ENCODE data around the gene TMEM143. TPM values are rescaled to one million over a fixed set of nuclear protein-coding genes. Genes with fewer than 3 reads are reported as not detected.

TMEM143 gene
- 2.1 and 3.8 TPM in 2 replicates for total RNA-seq

GRCh38 chr19:48363810-48364597, at the start of gene TMEM143, which contains the start of gene SYNGR4:
TSS of gene TMEM143 (minus strand) at chr19:48363940. CDS start at chr19:48363920, 20 bp downstream.
TSS of gene SYNGR4 (plus strand) at chr19:48364367. CDS start at chr19:48365843, 1,476 bp downstream.

GRCh38 chr19:48393559-48394330, 30.0 kb upstream of the TMEM143 start, which contains the start of gene GRIN2D:
TSS of gene GRIN2D (plus strand) at chr19:48393668. CDS start at chr19:48398393, 4,725 bp downstream.

GRCh38 chr19:48391100-48392005, 27.6 kb upstream of the TMEM143 start, which contains the start of gene KDELR1:
TSS of gene KDELR1 (minus strand) at chr19:48391551. CDS start at chr19:48391358, 193 bp downstream.

GRCh38 chr19:48325265-48325910, 38.4 kb downstream of the TMEM143 start, which contains the start of gene EMP3:
TSS of gene EMP3 (plus strand) at chr19:48325552. CDS start at chr19:48326845, 1,293 bp downstream.

Other genes starting within 250 kb of the TMEM143 start
- 46.9 and 49.3 TPM in 2 replicates for gene LIG1, start 193.6 kb downstream of the TMEM143 start, total RNA-seq
- 2.1 and 3.7 TPM in 2 replicates for gene ZSWIM9, start 193.3 kb downstream of the TMEM143 start, total RNA-seq
- 47.3 and 92.1 TPM in 2 replicates for gene CARD8, start 108.0 kb downstream of the TMEM143 start, total RNA-seq
- gene ZNF114, start 93.9 kb downstream of the TMEM143 start, total RNA-seq, result 0.63 and 0.97 TPM in 2 replicates
- 12.1 and 25.3 TPM in 2 replicates for gene EMP3, start 38.4 kb downstream of the TMEM143 start, total RNA-seq
- not detected in 2 replicates for gene SYNGR4, start 427 bp upstream of the TMEM143 start, total RNA-seq
- 31.9 and 51.2 TPM in 2 replicates for gene KDELR1, start 27.6 kb upstream of the TMEM143 start, total RNA-seq
- 0.19 and 0.32 TPM in 2 replicates for gene GRIN2D, start 29.7 kb upstream of the TMEM143 start, total RNA-seq
- gene GRWD1, start 82.0 kb upstream of the TMEM143 start, total RNA-seq, result 14.7 and 39.3 TPM in 2 replicates
- under 0.01 and 0.63 TPM in 2 replicates for gene KCNJ14, start 91.6 kb upstream of the TMEM143 start, total RNA-seq
- gene CYTH2, start 105.4 kb upstream of the TMEM143 start, total RNA-seq, result 48.4 and 53.1 TPM in 2 replicates
- gene LMTK3, start 147.9 kb upstream of the TMEM143 start, total RNA-seq, result 0.06 TPM in 1 of 2 replicates, not detected in the other
- not detected in 2 replicates for gene SULT2B1, start 188.2 kb upstream of the TMEM143 start, total RNA-seq
- gene SPACA4, start 242.8 kb upstream of the TMEM143 start, total RNA-seq, result not detected in 2 replicates